Hypothalamus (tissue), 51 donors: Measurements from ENCODE around the gene ABCB11.
"Not testable (repeated sequence)": the region's sequence is repeated elsewhere in the genome, so short reads cannot be mapped to it uniquely, and the experiment has no call there.

Source experiments
- DNase-seq, 51 donors: peaks; one replicate each; lab custom pipeline; 2025; lab: John Stamatoyannopoulos, UW

Gene ABCB11

DNA sequence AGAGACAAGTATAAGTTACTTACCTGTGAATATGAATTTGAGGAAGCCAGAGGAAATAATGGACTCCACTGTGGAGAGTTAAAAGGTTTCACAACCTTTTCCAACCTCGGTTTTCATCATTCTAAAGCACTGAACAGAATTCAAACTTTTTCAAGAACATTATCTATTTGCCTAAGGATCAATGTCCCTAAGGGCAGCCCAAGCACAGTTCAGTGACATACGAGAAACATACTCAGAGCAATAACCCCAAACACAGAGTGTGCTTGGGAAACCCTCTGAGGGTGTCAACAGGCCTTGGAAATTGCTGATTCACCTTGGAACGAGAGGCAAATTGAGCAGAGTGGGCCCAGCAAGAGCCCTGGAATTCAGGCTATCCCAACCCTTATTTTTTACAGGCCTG, at the start of gene ABCB11:
ABCB11 (minus strand) TSS at position 123 of the 400 bp plus-strand sequence. CDS start 13,199 bp downstream, outside the sequence.
- DNase-seq, result no peak

- DNase-seq, result no peak
These were observed 49.3 kb upstream of the ABCB11 start for GRCh38 chr2:169080250-169081069.

GRCh38 chr2:169077674-169078240, 46.6 kb upstream of the ABCB11 start:
- no peak for DNase-seq

GRCh38 chr2:169073963-169074751, 43.0 kb upstream of the ABCB11 start:
- no peak for DNase-seq

DNA sequence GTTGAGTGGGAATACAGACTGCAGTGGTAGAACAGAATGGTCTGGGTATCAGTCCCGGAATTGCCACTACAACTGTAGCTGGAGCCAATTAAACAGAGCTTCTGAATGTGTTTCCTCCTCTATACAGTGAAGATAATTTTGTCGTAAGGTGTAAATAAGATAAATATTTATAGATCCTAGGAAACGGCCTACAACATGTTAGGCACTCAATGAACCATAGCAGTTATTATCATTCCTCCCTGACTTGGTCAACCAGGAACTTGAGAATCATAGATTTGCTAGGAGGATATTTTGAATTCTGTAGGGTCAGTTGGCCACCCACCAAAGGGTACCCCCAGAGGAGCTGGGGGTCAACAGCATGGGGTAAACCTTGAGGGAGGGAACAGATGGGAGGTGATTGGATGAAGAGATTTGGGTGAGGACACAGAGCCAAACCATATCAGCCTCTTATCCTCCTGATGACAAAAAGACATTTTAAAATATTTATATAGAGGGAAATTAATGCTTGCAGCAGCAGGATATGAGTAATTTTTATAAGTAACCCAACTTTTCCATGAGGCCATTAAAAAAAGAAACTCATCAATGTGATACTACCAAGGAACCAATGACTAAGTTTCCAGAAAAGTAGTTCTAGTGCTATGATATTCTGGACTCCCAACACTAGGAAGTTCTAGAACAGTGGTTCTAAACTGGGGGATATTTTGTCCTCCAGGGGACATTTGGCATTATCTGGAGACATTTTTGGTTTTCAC, 42.3 kb upstream of the ABCB11 start:
- no peak for DNase-seq

DNA sequence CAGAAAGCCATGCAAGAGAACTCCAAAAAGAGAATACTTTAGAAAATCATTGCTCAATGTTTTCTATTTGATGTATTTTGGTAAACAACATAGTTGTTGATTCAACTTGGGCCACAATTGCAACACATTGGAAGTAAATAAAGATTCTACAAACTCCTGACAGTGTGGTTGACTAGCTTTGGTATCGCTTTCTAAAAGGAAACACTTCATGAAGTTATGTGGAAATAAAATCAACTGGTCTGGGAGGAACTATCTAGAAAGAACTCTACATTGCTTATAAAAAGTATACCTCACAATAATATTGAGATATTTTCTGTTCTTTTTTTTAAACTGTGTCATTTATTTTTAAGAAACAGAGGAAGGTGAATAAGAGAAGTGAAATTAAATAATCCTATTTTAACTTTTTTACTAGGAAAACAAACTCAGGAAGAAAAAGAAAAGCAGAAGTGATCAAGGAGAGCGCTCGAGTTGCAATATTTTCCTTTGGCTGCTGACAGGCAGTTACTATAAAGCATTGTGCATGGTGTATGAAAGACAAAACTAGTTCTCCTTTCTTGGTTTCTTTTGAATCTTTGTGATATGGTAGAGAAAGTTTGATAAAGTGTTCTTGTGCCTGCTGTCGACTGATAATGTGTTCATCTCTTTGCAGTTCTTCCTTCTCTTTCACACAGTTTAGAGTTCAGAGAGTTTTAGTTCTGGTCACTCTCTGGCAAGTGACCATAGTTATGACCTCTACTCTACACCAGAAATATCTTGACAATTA, 41.2 kb upstream of the ABCB11 start:
- no peak for DNase-seq

- DNase-seq, result no peak
These were observed 40.3 kb upstream of the ABCB11 start for GRCh38 chr2:169071455-169071854.

DNA sequence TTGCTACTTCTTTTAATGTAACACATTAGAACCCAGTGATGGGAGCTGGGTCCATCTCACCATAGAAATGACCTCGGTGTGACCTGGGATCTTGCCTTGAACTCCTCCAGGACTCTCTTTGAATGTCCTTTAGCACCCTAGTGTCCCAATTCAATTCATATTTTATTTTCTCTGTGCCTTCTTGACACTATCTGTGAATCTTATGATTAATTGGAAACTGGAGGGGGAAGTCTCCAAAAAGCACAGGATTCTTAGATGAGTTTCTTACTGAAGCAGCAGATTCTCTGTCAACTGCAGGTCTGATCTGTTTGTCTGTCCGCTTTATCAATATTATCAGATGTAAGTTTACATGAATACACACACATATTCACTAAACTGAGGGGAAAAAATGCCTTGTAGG, 38.7 kb upstream of the ABCB11 start:
- DNase-seq, result no peak

DNA sequence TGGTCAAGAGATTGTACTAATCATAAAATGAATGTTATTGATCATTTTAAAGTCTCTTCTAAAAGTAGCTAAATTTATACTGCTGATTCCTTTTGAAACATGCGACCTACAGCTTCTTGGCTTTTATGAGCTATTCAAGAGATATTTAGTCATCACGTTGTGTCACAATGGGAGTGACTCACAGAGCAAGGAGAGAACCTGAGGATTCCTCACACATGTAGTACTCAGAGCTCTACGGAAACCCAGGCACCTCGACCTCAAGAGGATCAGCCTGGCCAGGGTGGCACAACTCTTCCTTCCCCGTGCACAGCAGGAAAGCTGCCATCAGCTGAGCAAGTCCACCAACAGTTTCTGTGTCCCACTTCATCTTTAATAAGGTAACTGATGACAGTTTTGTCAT, 38.2 kb upstream of the ABCB11 start, which contains the start of gene DHRS9:
DHRS9 (plus strand) TSS at position 223 of the 400 bp plus-strand sequence. CDS start 12,019 bp downstream, outside the sequence.
- DNase-seq, result peak in 1 of 51 donors; percentile 16

DNA sequence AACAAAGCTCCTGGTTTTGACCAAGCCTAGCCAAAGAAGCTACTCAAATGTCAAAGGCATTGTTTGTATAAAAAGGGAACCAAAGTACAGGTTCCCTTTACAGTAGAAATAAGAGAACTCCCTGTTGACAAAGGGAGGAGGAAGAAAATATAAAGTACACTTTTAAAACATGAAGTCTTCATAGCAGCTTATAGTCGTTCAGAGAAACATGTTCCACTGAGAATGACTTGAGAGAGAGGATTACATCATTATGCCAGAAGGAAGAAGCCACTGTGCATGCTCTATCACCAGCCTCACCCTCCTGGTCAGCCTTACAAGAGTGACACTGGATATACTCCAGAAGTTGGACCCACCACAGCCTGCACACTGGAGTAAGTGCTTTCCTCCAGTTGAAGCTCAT, 35.8 kb upstream of the ABCB11 start:
- DNase-seq, result no peak

- DNase-seq, result no peak
These were observed 34.9 kb upstream of the ABCB11 start for GRCh38 chr2:169065864-169066517.

DNA sequence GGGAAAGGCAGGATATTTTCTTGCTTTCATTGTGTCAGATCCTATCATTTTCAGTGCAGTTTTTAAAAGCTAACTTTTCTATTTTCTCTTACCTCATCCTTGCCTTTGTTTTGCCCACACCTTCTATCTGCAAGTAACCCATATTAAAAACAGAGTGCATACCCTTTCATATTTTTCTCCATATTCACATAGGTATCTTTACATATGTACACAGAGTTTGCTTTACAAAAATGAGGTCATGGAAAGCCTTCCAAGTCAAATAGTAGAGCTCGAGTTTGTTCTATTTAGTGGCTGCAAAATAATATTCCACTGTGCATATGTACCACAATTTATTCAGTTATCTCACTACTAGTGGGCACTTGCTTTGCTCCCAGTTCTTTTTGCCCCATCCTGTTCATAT, 34.3 kb upstream of the ABCB11 start:
- DNase-seq, result no peak

DNA sequence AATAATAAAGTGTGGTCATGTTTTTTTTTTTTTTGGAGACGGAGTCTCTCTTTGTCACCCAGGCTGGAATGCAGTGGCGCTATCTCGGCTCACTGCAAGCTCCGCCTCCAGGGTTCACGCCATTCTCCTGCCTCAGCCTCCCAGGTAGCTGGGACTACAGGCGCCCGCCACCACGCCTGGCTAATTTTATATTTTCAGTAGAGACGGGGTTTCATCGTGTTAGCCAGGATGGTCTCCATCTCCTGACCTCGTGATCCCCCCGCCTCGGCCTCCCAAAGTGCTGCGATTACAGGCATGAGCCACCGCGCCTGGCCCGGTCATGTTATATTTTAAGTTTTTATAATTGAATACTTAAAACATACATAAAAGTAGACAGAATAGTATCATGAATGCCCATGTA, 33.1 kb upstream of the ABCB11 start:
- not testable (repeated sequence) for DNase-seq

DNA sequence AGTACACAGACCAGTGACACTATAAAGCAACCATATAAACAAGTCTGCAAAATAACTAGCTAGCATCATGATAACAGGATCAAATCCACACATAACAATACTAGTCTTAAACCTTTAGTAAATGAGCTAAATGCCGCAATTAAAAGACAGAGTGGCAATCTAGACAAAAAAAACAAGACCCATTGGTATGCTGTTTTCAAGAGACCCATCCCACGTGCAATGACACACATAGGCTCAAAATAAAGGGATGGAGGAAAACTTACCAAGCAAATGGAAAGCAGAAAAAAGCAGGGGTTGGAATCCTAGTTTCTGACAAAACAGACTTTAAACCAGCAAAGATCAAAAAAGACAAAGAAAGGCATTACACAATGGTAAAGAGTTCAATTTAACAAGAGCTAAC, 23.5 kb upstream of the ABCB11 start:
- not testable (repeated sequence) for DNase-seq

- no peak for DNase-seq
These were observed 19.5 kb upstream of the ABCB11 start for GRCh38 chr2:169050476-169051240.

GRCh38 chr2:169049142-169049541, 18.0 kb upstream of the ABCB11 start:
- DNase-seq, result no peak

GRCh38 chr2:169047256-169048250, 16.4 kb upstream of the ABCB11 start:
- no peak for DNase-seq
